ENCODE measurements around the gene MZT2B.
"Not testable (repeated sequence)": the region's sequence is repeated elsewhere in the genome, so short reads cannot be mapped to it uniquely, and the experiment has no call there.

MZT2B gene

DNA sequence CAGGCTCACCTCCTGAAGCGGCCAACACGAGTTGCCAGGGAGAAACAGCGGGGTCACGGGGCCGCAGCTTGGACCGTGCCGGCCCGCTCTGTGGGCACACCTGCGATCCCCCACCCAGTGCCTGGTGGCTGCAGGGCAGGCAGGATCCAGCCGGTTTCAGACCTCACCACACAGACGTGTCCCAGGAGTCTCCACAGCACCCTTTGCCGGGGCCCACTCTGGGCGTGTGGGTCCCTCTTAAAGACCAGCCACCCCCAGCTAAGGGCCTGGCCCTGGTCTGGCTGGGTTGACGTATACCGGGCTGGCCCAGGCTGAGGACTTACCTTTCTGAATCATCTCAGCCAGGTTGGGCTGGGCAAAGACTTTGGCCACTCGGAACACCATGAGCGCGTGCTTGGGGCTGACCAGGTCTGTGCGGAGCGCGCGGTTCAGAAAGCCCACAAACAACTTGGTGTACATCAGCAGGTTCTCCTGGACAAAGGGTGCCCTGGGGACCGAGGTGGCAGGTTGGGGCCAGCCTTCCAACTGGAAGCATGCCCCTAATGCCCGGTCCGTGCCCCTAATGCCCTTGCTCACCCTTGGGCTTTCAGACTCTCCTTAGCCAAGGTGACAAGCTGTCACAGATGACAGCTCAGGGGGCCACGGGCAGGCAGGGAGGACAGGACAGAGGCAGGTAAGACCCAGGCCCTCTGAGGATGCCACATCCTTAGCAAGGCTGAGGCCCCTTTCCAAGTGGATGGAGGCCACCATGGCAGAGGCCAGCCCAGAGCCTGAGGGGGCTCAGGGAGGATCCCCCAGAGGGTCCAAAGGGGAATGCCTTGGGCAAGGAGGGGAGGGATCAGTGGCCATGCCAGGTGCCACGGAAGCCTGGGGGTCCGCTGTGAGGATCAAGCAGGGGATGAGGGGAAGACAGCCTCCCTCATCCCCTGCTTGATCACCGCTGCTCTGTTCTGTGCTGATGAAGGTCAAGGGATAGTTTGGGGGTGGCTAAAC, 27.0 kb upstream of the MZT2B start:
- Histone ChIP-seq H3K9me3 (no peaks in the 10 kb centered on the region), H3K36me3 (no peaks in the 10 kb centered on the region), H3K27me3 (no peaks in the 10 kb centered on the region), H3K4me1 (no peaks in the 10 kb centered on the region), H3K4me3 (ENCODE audit: low read depth, low read length) (no peak overlapping the region)
- TF ChIP-seq CTCF (IDR thresholded peaks at IDR 0.05; ENCODE audit: low read depth, low read length): no peak
- DNase-seq: no peak

DNA sequence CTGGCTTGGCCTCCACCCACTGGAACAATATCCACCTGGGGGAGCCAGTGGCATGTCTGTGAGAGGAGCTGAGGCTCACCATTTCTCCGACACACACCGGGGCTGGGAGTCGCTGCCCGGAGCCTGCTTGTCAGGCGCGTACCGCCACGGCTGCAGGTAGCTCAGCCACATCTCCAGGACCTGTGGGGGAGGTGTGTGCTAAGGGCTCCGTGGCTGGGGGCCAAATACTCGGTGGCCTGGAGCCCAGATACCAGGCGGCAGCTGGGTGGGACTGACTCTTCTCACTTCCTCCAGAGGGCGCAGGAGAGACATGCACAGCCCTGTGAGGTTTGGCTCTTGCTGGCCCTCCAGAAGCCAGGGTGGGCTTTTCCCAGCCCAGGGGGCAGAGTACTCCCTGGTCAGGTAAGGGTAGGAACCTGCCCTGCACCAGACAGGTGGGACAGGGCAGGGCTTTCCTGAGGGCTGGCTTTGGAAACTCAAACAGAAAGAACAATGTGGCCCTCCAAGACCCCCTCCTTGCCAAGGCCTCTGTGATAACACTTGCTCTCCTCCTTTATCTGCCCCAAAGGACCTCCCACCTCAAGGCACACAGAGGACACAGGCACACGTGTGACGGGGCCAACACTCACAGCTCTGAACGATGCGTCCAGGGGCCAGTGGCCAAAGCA, 26.0 kb upstream of the MZT2B start:
- H3K27me3 ChIP-seq; H3K9me3 ChIP-seq; H3K4me1 ChIP-seq; H3K36me3 ChIP-seq; H3K4me3 ChIP-seq (ENCODE audit: low read depth, low read length): not testable (repeated sequence)
- peak; percentile 52 for TF ChIP-seq CTCF (IDR thresholded peaks at IDR 0.05; ENCODE audit: low read depth, low read length)
- peak; percentile 71 for DNase-seq

- Histone ChIP-seq H3K4me1 (no peaks in the 10 kb centered on the region), H3K4me3 (ENCODE audit: low read depth, low read length) (no peak overlapping the region), H3K36me3 (no peaks in the 10 kb centered on the region), H3K27me3 (no peaks in the 10 kb centered on the region), H3K9me3 (no peaks in the 10 kb centered on the region)
- TF ChIP-seq CTCF (IDR thresholded peaks at IDR 0.05; ENCODE audit: low read depth, low read length): no peak
- DNase-seq: no peak
Measured at GRCh38 chr2:130156624-130157004, 25.4 kb upstream of the MZT2B start.

DNA sequence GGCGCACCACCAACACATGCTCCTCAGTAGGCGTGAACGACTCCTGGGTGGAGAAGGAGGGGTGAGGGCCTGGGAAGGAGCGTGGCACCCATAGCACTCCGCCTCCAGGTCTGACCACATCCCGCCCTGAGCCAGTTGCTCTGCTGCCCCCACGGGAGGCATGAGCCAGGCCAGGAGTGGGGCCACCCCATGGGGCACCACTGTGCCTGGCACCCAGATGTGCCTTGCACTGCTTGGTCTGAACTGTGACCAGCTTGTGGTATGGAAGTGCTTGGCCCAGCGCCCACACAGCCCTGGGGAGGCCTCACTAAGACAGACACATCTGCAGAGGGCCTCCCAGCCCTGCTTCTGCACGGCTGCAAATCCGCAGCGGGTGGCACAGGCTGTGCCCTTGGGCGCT, 24.7 kb upstream of the MZT2B start:
- not testable (repeated sequence) for H3K4me1 ChIP-seq; H3K27me3 ChIP-seq; H3K4me3 ChIP-seq (ENCODE audit: low read depth, low read length); H3K9me3 ChIP-seq; H3K36me3 ChIP-seq
- peak; percentile 41 for DNase-seq

- H3K4me1 ChIP-seq; H3K4me3 ChIP-seq (ENCODE audit: low read depth, low read length); DNase-seq; H3K36me3 ChIP-seq; H3K27me3 ChIP-seq; H3K9me3 ChIP-seq: not testable (repeated sequence)
Measured at GRCh38 chr2:130157825-130158514, 24.1 kb upstream of the MZT2B start.

DNA sequence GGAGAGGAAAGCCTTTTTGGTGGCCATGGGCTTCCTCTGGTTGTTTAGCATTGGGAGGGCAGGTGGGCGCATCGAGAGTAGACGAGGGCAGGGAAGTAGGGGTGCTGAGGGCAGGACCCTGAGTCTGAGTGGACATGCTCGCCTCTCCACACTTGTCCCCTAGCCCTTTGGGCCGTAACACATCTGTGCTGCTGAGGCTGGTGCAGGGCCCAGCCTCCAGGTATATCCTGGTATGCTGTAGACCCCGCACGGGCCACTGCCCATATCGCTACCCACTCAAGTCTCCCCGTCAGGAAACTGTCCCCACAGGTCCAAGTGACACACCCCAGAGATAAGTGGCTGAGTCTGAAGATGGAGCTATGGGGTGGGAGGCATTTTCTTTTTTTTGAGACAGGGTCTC, 23.4 kb upstream of the MZT2B start:
- H3K27me3 ChIP-seq: no peaks in the 10 kb centered on the region
- no peaks in the 10 kb centered on the region for H3K9me3 ChIP-seq
- no peak for DNase-seq
- H3K4me1 ChIP-seq: no peaks in the 10 kb centered on the region
- H3K36me3 ChIP-seq: no peaks in the 10 kb centered on the region
- no peak for TF ChIP-seq CTCF (IDR thresholded peaks at IDR 0.05; ENCODE audit: low read depth, low read length)
- H3K4me3 ChIP-seq (ENCODE audit: low read depth, low read length): no peak overlapping the region

DNA sequence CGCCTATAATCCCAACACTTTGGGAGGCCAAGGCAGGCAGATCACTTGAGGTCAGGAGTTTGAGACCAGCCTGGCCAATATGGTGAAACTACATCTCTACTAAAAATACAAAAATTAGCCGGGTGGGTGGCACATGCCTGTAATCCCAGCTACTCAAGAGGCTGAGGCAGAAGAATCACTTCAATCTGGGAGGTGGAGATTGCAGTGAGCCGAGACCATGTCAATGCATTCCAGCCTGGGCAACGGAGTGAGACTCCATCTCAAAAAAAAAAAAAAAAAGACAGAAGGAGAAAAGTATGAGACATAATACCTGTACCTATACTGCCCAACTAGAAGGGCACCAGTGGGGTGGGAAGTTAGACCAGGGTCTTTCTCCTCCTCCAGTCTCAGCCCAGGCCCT, 22.7 kb upstream of the MZT2B start:
- not testable (repeated sequence) for H3K4me3 ChIP-seq (ENCODE audit: low read depth, low read length); H3K27me3 ChIP-seq; H3K4me1 ChIP-seq; H3K36me3 ChIP-seq; H3K9me3 ChIP-seq; DNase-seq

Data from BE2C (cell line).